Measurements from ENCODE around the gene SLC2A11. TPM values are rescaled to one million over a fixed set of nuclear protein-coding genes. Genes with fewer than 3 reads are reported as not detected.

SLC2A11 gene
- total RNA-seq, 1 experiment from 2014 or later: 17.2 TPM

DNA sequence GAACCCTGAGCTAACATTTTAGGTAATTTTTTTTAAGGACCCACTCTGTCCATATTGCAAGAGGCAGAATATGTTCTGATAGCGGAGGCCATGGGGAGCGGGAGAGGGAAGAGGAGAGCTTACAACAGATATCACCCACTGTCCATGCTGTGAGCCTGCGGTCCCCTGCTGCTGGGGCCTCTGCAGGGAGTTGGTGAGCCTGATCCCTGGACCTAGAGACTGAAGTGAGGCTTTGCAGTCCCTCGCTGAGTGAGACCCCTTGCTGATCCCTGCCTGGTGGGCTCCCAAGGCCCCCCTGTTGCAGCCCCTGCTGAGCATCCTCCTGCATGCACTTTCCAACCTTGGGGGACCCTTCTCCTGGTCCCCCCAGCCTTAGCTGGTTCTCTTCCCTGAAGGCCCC lies 49.0 kb downstream of the SLC2A11 start:
- Histone ChIP-seq H3K27ac (ENCODE audit: low read depth, low read length) (no peak overlapping the region), H3K79me2 (ENCODE audit: insufficient read depth, low read length) (no peaks in the 10 kb centered on the region), H3K4me2 (ENCODE audit: low read length) (no peak overlapping the region), H3K4me1 (ENCODE audit: control insufficient read depth in 1 of 2, insufficient read depth in 2 of 2, low read length in 2 of 2) (no peaks in the 10 kb centered on the region), H3K9ac (ENCODE audit: low read length) (no peak overlapping the region), H3K27me3 (ENCODE audit: insufficient read depth, low read length) (peaks cover 4% of the 10 kb centered on the region; the same call in 1 of the 2 replicates), H3K36me3 (ENCODE audit: control insufficient read depth in 1 of 2, insufficient read depth in 2 of 2, low read length in 2 of 2) (no peaks in the 10 kb centered on the region), H2AFZ (ENCODE audit: low read depth, low read length, poor library complexity, severe bottlenecking) (no peak overlapping the region), H4K20me1 (ENCODE audit: insufficient read depth) (no peaks in the 10 kb centered on the region), H3K4me3 (replicated peaks in 1 of 2; ENCODE audit: low read depth in 1 of 2, low read length in 2 of 2) (no peak overlapping the region), H3K9me2 (ENCODE audit: insufficient read depth) (no peaks in the 10 kb centered on the region), H3K9me3 (ENCODE audit: control insufficient read depth in 1 of 2, insufficient read depth in 1 of 2, low read depth in 1 of 2, low read length in 2 of 2) (no peaks in the 10 kb centered on the region)
- intact Hi-C loops (cut with micrococcal nuclease): no loop called here
- TF ChIP-seq EGR1 (IDR thresholded peaks at IDR 0.05; ENCODE audit: low read depth): no peak
- no peak for TF ChIP-seq ZNF274 (IDR thresholded peaks at IDR 0.05; ENCODE audit: low read depth, low read length)
- TF ChIP-seq, protein P1, sequence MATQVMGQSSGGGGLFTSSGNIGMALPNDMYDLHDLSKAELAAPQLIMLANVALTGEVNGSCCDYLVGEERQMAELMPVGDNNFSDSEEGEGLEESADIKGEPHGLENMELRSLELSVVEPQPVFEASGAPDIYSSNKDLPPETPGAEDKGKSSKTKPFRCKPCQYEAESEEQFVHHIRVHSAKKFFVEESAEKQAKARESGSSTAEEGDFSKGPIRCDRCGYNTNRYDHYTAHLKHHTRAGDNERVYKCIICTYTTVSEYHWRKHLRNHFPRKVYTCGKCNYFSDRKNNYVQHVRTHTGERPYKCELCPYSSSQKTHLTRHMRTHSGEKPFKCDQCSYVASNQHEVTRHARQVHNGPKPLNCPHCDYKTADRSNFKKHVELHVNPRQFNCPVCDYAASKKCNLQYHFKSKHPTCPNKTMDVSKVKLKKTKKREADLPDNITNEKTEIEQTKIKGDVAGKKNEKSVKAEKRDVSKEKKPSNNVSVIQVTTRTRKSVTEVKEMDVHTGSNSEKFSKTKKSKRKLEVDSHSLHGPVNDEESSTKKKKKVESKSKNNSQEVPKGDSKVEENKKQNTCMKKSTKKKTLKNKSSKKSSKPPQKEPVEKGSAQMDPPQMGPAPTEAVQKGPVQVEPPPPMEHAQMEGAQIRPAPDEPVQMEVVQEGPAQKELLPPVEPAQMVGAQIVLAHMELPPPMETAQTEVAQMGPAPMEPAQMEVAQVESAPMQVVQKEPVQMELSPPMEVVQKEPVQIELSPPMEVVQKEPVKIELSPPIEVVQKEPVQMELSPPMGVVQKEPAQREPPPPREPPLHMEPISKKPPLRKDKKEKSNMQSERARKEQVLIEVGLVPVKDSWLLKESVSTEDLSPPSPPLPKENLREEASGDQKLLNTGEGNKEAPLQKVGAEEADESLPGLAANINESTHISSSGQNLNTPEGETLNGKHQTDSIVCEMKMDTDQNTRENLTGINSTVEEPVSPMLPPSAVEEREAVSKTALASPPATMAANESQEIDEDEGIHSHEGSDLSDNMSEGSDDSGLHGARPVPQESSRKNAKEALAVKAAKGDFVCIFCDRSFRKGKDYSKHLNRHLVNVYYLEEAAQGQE (IDR thresholded peaks at IDR 0.05; ENCODE audit: low read depth): no peak
- TF ChIP-seq, protein P2, sequence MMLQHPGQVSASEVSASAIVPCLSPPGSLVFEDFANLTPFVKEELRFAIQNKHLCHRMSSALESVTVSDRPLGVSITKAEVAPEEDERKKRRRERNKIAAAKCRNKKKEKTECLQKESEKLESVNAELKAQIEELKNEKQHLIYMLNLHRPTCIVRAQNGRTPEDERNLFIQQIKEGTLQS (IDR thresholded peaks at IDR 0.05): no peak
- TF ChIP-seq, protein P3, sequence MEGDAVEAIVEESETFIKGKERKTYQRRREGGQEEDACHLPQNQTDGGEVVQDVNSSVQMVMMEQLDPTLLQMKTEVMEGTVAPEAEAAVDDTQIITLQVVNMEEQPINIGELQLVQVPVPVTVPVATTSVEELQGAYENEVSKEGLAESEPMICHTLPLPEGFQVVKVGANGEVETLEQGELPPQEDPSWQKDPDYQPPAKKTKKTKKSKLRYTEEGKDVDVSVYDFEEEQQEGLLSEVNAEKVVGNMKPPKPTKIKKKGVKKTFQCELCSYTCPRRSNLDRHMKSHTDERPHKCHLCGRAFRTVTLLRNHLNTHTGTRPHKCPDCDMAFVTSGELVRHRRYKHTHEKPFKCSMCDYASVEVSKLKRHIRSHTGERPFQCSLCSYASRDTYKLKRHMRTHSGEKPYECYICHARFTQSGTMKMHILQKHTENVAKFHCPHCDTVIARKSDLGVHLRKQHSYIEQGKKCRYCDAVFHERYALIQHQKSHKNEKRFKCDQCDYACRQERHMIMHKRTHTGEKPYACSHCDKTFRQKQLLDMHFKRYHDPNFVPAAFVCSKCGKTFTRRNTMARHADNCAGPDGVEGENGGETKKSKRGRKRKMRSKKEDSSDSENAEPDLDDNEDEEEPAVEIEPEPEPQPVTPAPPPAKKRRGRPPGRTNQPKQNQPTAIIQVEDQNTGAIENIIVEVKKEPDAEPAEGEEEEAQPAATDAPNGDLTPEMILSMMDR (IDR thresholded peaks at IDR 0.05 in 2 of 3, conservative IDR thresholded peaks at IDR 0.05 in 1 of 3; ENCODE audit: borderline replicate concordance in 1 of 3, insufficient read depth in 1 of 3, low read depth in 2 of 3, low read length in 2 of 3): no peak
- TF ChIP-seq, protein P4, sequence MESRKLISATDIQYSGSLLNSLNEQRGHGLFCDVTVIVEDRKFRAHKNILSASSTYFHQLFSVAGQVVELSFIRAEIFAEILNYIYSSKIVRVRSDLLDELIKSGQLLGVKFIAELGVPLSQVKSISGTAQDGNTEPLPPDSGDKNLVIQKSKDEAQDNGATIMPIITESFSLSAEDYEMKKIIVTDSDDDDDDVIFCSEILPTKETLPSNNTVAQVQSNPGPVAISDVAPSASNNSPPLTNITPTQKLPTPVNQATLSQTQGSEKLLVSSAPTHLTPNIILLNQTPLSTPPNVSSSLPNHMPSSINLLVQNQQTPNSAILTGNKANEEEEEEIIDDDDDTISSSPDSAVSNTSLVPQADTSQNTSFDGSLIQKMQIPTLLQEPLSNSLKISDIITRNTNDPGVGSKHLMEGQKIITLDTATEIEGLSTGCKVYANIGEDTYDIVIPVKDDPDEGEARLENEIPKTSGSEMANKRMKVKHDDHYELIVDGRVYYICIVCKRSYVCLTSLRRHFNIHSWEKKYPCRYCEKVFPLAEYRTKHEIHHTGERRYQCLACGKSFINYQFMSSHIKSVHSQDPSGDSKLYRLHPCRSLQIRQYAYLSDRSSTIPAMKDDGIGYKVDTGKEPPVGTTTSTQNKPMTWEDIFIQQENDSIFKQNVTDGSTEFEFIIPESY (IDR thresholded peaks at IDR 0.05; ENCODE audit: extremely low read depth, insufficient replicate concordance, low read length): no peak
- TF ChIP-seq TCF7L2 (IDR thresholded peaks at IDR 0.05; ENCODE audit: borderline replicate concordance, extremely low read depth, insufficient read depth, insufficient read length): no peak
- no peak for TF ChIP-seq SRF (IDR thresholded peaks at IDR 0.05; ENCODE audit: low read depth)
- no peak for TF ChIP-seq ZFX (IDR thresholded peaks at IDR 0.05)
- TF ChIP-seq, protein P5, sequence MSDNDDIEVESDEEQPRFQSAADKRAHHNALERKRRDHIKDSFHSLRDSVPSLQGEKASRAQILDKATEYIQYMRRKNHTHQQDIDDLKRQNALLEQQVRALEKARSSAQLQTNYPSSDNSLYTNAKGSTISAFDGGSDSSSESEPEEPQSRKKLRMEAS (IDR thresholded peaks at IDR 0.05): no peak
- TF ChIP-seq POLR2A (IDR thresholded peaks at IDR 0.05; ENCODE audit: borderline replicate concordance, extremely low read depth, insufficient read depth, insufficient read length): no peak
- TF ChIP-seq SIN3A (IDR thresholded peaks at IDR 0.05; ENCODE audit: low read depth): no peak
- no peak for TF ChIP-seq FOSL1 (IDR thresholded peaks at IDR 0.05; ENCODE audit: low read depth)
- TF ChIP-seq ELF1 (IDR thresholded peaks at IDR 0.05; ENCODE audit: borderline replicate concordance, low read depth): no peak
- no peak for TF ChIP-seq POLR2AphosphoS5 (IDR thresholded peaks at IDR 0.05; ENCODE audit: low read depth, low read length)
- TF ChIP-seq SP1 (IDR thresholded peaks at IDR 0.05; ENCODE audit: low read depth): no peak
- no peak for TF ChIP-seq JUND (IDR thresholded peaks at IDR 0.05)
- TF ChIP-seq YY1 (IDR thresholded peaks at IDR 0.05; ENCODE audit: extremely low read depth, insufficient replicate concordance, low read depth, low read length): no peak
- TF ChIP-seq EZH2phosphoT487 (IDR thresholded peaks at IDR 0.05; ENCODE audit: borderline replicate concordance): no peak
- ChIA-PET POLR2A (no interaction called here), RAD21 (ENCODE audit: low non-redundant PET in 1 of 2, low total read pairs in 2 of 2, uncharacterized antibody in 2 of 2, unreplicated experiment in 2 of 2) (no interaction called here), CTCF (no interaction called here)
- ATAC-seq: no peak
- no TSS peak for BruUV-seq (replicated peaks)
- DNase-seq (ENCODE audit: low read depth, low spot score): no peak
